ENCODE measurements around the gene DUOXA2.
A peak's percentile ranks its signal among the peaks of the same experiment; 100 is the strongest.

DUOXA2 gene

DNA sequence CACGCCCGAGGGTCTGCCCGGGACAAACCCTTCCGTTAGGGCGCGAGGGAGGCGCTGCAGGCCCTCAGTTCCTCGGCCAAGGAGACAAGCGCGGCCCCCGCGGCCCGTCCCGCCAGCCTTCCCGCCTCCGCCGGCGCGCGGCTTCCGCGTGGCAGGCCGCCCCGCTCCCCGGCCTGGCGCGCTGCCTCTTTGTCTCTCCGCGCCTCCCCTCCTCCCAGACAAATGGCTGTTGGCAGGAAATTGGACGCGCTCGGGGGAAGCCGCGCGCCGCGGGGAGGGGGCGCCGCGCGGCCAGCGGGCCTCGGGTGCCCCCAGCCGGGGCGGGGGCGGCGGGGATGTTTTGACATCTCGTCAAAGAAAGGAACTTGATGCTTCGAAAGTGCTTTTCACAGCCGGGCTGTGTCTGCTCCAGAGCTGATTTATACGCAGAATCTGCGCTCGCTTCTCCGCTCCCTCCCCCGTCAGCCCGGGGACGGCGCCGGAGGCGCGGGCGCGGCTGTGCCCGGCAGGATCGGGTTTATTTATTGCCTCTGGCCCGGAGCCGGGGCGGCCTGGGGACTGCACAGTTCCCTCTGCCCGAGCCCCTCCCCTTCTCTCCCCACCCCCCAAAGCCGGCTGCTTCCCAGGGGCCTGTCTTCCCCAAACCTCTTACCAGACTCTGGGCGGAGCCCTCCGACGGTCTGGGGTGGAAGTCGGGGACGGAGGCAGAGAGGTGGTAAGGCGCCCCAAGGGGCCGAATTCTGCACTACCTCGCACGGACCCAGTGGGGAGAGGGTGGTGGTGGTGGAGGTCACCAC is 52.9 kb downstream of the DUOXA2 start:
- peak overlapping the region; percentile 63 for H3K4me3 Mint-ChIP-seq
- no peaks in the 10 kb centered on the region for H3K36me3 Mint-ChIP-seq (ENCODE audit: low read depth)
- H3K27me3 Mint-ChIP-seq, result no peaks in the 10 kb centered on the region
- H3K4me1 Mint-ChIP-seq (ENCODE audit: low read depth), result peaks cover 11% of the 10 kb centered on the region
- no peaks in the 10 kb centered on the region for H3K9me3 Mint-ChIP-seq
- peak overlapping the region; percentile 58 for H3K27ac Mint-ChIP-seq

DNA sequence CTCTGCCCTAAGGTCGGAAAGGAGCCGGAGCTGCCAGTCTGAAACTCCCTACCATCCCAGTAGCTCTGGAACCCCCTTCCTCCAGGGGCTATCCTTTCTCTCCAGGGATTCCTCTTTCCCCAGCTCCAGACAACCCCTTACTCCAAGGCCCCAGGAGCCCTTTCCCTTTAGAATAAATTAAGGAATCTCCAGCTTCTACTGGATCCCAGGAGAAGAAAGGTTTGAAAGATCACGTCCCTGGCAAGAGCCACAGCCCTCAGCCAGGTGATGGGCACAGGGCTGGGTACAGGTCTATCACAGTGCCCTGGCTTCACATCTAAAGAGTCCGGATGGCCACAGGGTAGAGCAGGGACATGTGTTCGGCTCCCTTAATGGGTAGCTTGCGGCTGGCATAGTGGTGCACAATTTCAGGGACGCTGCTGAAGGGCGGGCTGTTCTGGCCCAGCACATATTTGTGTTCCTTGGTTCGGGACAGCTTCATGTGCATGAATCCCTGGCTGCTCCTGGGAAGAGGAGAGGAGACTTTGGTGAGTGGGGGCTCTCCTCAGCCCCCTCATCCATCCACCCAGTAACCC is 53.6 kb downstream of the DUOXA2 start:
- Mint-ChIP-seq H3K4me3 (peak overlapping the region; percentile 63), H3K9me3 (no peaks in the 10 kb centered on the region), H3K4me1 (ENCODE audit: low read depth) (peaks cover 11% of the 10 kb centered on the region), H3K36me3 (ENCODE audit: low read depth) (no peaks in the 10 kb centered on the region), H3K27me3 (no peaks in the 10 kb centered on the region), H3K27ac (peak overlapping the region; percentile 58)
